GM13977 (cell line): ENCODE data around the gene CNR2.

Source experiments
- DNase-seq: peaks from one replicate; pipeline ENCODE4 v3.0.0; 2012; ENCODE audit warnings: low spot score
- CTCF ChIP-seq: IDR thresholded peaks from 2 replicates; pipeline ENCODE4 v1.5.1; 2012; ENCODE audit warnings: mild to moderate bottlenecking, control low read depth; ENCODE audit not compliant: insufficient read depth; ENCODE audit errors: extremely low read depth, missing control alignments
- in situ Hi-C: fragments of 300-500 bp; cut with MboI; formaldehyde crosslinking; loops from one replicate; pipeline ENCODE4 v1.12.0; 2022; ENCODE audit warnings: low sequenced_read_pairs, low pct_unique_long_range_greater_than_20kb, mixed read lengths, inconsistent platforms; ENCODE audit not compliant: unreplicated experiment

Gene CNR2

GRCh38 chr1:23953020-23953419 is 39.9 kb upstream of the CNR2 start:
- in situ Hi-C loops = no loop called here
- DNase-seq = no peak

GRCh38 chr1:23947366-23947765 is 34.2 kb upstream of the CNR2 start:
- TF ChIP-seq CTCF = no peak
- in situ Hi-C loops = no loop called here
- DNase-seq = no peak

More at GRCh38 chr1:23953020-23953419, 39.9 kb upstream of the CNR2 start:
- no peak for TF ChIP-seq CTCF

GRCh38 chr1:23936481-23937176 is 23.5 kb upstream of the CNR2 start:
- no peak for DNase-seq
- in situ Hi-C loops = no loop called here
- TF ChIP-seq CTCF = no peak

GRCh38 chr1:23931491-23931880 is 18.3 kb upstream of the CNR2 start:
- no peak for TF ChIP-seq CTCF
- in situ Hi-C loops = no loop called here
- no peak for DNase-seq

- TF ChIP-seq CTCF = no peak
- peak; percentile 53 for DNase-seq
- in situ Hi-C loops = no loop called here
These were observed 17.8 kb upstream of the CNR2 start for GRCh38 chr1:23930861-23931490.

GRCh38 chr1:23930270-23930669 is 17.1 kb upstream of the CNR2 start:
- no peak for TF ChIP-seq CTCF
- in situ Hi-C loops = no loop called here
- no peak for DNase-seq
